ENCODE results near the gene PLEKHN1.

PLEKHN1 gene

DNA sequence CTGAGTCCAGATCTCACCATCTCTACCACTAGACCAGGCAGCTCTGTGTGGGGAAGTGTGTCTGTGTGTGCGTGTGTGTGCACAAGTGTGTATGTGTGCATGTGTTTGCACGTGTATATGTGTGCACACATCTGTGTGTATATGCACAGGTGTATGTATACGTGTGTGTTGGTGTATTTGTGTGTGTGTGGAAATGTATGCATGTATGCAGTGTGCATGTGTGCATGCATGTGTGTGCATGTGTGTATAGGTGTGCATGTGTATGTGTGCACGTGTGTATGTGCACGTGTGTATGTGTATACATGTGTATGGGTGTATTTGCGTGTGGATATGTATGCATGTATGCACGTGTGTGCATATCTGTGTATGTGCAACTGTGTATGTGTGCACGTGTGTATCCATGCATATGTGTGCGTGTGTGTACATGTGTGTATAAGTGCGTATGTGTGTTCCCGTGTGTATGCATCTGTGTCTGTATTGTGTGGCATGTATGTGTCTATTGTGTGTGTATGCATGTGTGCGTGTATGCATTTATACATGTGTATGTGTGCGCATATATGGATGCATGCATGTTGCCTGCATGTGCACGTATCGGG lies 3.1 kb downstream of the PLEKHN1 start:
- TF ChIP-seq, protein P1, sequence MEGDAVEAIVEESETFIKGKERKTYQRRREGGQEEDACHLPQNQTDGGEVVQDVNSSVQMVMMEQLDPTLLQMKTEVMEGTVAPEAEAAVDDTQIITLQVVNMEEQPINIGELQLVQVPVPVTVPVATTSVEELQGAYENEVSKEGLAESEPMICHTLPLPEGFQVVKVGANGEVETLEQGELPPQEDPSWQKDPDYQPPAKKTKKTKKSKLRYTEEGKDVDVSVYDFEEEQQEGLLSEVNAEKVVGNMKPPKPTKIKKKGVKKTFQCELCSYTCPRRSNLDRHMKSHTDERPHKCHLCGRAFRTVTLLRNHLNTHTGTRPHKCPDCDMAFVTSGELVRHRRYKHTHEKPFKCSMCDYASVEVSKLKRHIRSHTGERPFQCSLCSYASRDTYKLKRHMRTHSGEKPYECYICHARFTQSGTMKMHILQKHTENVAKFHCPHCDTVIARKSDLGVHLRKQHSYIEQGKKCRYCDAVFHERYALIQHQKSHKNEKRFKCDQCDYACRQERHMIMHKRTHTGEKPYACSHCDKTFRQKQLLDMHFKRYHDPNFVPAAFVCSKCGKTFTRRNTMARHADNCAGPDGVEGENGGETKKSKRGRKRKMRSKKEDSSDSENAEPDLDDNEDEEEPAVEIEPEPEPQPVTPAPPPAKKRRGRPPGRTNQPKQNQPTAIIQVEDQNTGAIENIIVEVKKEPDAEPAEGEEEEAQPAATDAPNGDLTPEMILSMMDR (IDR thresholded peaks at IDR 0.05; ENCODE audit: low read length, missing control alignments) = no peak
- no peak for DNase-seq (ENCODE audit: low read depth)
- H3K4me3 ChIP-seq (replicated peaks; ENCODE audit: low read depth, low read length) = no peak overlapping the region

DNA sequence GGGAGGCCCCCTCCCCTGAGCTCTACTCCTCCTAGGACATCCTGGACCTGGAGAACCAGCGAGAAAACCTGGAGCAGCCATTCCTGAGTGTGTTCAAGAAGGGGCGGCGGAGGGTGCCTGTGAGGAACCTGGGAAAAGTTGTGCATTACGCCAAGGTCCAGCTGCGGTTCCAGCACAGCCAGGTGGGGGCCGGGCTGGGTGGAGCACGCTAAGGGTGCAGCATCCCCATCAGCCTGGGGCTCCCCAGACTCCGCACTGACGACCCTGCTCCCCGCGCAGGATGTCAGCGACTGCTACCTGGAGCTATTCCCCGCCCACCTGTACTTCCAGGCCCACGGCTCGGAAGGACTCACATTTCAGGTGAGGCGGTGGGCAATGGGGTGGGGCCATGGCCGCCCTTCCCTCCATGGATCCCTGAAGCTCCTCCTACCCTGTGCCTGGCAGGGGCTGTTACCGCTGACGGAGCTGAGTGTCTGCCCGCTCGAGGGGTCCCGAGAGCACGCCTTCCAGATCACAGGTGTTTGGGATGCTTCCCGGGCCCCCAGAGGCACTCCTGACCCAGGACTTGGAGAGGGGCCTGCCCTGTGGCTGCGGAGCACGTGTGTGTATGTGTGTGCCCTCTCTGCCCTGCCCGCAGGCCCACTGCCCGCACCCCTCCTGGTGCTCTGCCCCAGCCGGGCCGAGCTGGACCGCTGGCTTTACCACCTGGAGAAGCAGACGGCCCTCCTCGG lies 4.1 kb downstream of the PLEKHN1 start:
- no peak for DNase-seq (ENCODE audit: low read depth)
- H3K4me3 ChIP-seq (replicated peaks; ENCODE audit: low read depth, low read length) = no peak overlapping the region
- TF ChIP-seq, protein P1 (IDR thresholded peaks at IDR 0.05; ENCODE audit: low read length, missing control alignments) = no peak

DNA sequence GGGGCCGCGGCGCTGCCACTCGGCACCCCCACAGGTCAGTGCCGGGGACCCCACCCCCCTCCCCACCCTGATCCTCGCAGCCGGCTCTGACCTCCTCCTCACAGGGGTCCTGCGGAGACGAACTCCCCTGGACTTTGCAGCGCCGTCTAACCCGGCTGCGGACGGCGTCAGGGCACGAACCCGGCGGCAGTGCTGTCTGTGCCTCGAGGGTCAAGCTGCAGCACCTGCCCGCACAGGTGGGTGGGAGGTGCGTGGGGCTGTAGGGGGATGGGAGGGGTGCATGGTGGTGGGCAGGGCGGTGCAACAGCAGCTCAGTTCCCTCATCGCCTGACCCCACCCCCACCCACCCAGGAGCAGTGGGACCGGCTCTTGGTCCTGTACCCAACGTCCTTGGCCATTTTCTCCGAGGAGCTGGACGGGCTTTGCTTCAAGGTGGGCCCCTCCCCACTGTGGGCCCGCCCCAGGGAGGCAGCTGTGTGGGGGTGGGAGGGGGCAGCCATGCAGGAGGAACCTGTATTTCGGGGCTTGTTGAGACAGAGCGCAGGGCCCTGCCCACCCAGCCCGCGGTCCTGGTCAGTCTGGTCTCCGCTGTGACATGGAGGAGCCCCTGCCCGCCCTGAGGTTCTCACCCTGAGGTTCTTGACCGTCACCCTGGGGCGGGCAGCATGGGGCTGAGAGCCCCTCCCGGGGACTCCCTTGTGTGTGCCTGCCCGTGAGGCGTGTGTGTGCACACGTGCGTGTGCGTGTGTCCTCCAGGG lies 4.9 kb downstream of the PLEKHN1 start:
- TF ChIP-seq, protein P1 (IDR thresholded peaks at IDR 0.05; ENCODE audit: low read length, missing control alignments) = no peak
- no peak for DNase-seq (ENCODE audit: low read depth)
- H3K4me3 ChIP-seq (replicated peaks; ENCODE audit: low read depth, low read length) = no peak overlapping the region

DNA sequence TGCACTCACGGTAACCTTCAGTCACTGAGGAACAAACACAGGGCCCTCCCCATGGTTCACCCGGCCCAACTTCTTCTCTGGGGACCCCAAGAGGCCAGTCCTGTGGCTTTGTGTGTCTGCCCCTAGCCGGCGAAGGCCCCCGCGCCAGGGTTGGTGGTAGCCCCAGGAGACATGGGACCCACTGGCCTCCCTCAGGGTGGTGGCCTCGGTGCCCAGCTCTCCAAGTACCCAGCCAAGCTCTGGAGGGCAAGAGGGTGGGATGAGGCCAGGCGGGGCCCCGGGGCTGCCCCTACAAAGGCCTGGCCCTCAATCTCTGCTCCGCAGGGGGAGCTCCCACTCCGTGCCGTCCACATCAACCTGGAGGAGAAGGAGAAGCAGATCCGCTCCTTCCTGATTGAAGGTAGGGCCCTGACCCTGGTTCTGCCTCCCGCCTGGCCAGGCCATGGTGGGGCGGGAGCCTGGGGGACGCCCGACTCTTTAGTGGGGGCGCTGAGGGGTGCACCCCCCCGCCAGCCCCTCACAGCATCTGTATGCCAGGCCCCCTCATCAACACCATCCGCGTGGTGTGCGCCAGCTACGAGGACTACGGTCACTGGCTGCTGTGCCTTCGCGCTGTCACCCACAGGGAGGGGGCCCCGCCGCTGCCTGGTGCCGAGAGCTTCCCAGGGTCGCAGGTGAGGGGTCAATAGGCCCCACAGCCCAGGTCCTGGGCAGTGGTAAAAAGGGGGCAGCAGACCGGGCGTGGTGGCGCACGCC lies 5.6 kb downstream of the PLEKHN1 start:
- TF ChIP-seq, protein P1 (IDR thresholded peaks at IDR 0.05; ENCODE audit: low read length, missing control alignments) = no peak
- no peak overlapping the region for H3K4me3 ChIP-seq (replicated peaks; ENCODE audit: low read depth, low read length)
- no peak for DNase-seq (ENCODE audit: low read depth)

DNA sequence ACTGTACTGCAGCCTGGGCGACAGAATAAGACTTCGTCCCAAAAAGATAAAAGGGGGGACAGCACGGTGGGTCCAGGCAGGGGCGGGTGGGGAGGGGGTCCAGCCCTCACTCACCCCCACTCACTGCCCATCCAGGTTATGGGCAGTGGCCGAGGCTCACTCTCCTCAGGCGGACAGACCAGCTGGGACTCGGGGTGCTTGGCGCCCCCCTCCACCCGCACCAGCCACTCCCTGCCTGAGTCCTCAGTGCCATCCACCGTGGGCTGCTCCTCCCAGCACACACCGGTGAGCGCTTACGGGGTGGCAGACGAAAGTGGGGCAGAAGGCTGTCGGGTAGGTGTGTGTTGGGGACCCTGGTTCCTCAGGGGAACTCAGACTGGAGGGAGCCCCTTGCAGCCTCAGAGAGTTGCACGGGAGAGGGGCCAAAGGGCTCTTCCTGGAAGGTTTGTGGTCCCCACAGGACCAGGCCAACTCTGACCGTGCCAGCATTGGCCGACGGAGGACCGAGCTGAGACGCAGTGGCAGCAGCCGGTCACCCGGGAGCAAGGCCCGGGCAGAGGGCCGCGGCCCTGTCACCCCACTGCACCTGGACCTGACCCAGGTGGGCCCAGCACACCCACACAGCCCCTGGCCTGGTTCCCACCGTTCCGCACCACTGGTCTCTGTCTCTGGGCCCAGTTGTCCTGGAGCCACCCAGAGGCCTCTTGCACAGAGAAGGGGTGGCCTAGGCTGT lies 6.6 kb downstream of the PLEKHN1 start:
- TF ChIP-seq, protein P1 (IDR thresholded peaks at IDR 0.05; ENCODE audit: low read length, missing control alignments) = no peak
- no peak overlapping the region for H3K4me3 ChIP-seq (replicated peaks; ENCODE audit: low read depth, low read length)
- DNase-seq (ENCODE audit: low read depth) = no peak
